ENCODE data around the gene WNT2. TPM values are rescaled to one million over a fixed set of nuclear protein-coding genes. Genes with fewer than 3 reads are reported as not detected.

WNT2 gene
- not detected in 2 replicates for total RNA-seq

GRCh38 chr7:117322741-117323304, at the start of gene WNT2:
Gene WNT2, minus strand, starts transcription at chr7:117323058. Its CDS starts 69 bp downstream, at chr7:117322989.
- intact Hi-C loops (cut with micrococcal nuclease) = no loop called here

DNA sequence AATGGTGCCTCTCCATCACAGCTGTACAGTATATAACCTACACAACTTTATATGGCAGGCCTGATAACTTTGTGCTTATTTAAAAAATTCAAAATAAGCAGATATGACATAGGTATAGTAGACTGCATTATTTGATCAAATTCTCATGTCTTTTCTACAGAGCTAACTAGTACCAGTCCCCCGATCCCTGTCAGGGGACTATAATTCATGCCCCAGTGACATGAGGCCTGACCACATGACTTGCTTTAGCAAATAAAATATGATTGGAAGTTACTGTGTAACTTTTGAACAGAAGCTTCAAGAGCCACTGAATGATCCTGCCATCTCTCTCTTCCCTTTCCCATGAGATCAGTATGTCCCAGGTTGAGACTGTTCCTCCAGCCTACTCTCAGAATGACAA, 49.2 kb upstream of the WNT2 start:
- intact Hi-C loops (cut with micrococcal nuclease) = no loop called here

DNA sequence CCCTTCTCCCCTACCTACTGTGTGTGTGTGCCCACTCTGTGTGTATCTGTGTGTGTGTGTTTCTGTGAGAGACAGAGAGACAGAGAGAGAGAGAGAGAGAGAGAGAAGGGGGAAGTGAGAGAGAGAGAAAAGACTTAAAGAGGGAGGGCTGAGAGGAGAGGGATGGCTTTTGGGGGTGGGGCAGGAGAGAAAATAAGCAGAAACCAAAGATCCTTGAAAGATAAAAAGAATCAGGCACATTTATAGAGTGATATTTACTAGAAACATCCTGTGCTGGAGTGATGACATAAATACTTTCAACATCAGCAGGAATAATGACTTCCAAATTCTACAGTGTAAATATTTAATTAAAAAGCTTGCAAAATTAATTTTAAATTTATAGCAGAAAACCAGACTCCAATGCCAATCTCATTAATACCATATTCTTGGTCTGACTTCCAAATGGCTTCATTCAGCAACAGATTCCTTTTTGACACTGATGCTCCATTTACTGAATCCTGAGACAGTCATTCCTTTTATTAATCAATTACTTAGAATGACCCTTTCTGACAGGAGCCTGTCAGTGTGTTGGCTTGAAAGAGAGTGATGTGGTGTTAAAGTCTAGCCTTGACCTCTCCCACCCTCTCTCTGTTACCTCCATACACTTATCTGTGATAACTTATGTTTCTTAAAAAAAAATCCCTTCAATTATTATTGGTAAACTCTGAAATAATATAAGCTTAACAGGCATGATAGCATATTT, 41.7 kb upstream of the WNT2 start:
- intact Hi-C loops (cut with micrococcal nuclease) = no loop called here

DNA sequence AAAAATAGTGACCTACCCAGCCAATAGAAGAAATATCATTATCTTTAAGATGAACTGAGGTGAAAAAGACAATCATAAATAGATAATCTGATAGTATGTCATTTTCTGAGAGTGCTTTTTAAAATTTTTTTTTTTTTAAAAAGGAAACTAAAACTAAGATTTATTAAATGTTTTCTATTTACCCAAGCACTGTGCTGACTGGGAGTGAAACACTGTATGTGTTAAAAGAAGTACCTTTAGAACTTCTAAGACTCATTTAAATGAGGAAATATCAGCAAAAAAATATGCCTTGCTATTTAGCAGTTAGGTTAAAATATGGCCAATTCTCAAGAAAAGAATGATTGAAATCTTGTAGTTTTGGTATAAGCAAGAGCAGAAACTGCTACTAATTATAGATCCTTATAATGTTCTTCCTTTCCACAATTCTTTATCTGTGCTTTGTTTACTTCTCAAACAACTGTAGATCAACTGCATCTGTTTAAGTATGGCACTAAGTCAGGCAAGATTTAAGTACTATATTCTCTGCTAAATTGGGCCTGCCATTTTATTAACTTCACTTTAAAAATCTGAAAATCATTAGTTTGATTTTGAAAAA, 39.5 kb upstream of the WNT2 start:
- intact Hi-C loops (cut with micrococcal nuclease) = no loop called here

- intact Hi-C loops (cut with micrococcal nuclease) = no loop called here
Observed at GRCh38 chr7:117350027-117350426, 27.2 kb upstream of the WNT2 start.

GRCh38 chr7:117349570-117349969, 26.7 kb upstream of the WNT2 start:
- intact Hi-C loops (cut with micrococcal nuclease) = no loop called here

DNA sequence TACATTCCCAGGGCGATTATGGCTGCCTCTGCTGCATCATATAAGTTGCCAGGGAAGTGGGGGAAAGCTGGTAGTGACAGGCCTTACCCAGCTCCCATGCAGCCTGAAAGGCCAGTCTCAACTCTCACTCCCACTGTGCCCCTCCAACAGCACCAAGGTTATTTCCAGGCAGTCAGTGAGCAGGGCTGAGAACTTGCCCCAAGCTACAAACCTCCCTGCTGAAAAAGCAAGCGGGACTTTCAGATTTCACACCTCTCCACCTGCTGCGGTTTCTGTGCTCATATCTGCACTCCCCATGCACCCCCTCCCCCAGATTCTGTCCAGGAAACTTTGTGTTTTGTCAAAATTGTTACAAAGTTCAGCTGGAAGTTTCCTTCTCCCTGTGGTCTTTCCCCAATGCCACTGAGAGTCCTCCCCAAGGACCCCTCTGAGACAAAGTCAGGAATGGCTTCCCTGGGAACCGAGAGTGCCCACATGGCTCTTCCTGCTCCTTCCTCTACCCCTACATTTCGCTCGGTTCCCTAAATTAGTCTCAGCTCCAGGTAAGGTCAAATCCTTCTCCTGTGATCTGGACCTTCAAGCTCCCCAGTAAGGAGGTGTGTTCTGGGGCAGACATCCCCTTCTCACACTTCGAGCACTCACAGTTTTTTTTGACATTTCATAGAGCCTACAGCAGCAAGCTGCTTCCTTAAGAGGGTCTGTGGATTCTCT, 25.3 kb upstream of the WNT2 start:
- intact Hi-C loops (cut with micrococcal nuclease) = no loop called here

GRCh38 chr7:117347480-117347879, 24.6 kb upstream of the WNT2 start:
- intact Hi-C loops (cut with micrococcal nuclease) = no loop called here

DNA sequence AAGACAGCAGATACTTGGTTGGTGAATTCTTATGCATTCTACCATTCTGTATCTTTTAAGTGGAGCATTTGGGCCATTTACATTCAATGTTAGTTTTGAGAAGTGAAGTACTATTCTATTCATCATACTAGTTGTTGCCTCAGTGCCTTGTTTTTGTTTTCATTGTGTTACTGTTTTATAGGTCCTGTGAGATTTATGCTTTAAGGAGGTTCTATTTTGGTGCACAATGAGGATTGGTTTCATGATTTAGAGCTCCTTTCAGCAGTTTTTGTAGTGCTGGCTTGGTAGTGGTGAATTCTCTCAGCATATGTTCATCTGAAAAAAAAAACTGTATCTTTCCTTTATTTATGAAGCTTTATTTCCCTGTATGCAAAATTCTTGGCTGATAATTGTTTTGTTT, 23.3 kb upstream of the WNT2 start:
- intact Hi-C loops (cut with micrococcal nuclease) = no loop called here

DNA sequence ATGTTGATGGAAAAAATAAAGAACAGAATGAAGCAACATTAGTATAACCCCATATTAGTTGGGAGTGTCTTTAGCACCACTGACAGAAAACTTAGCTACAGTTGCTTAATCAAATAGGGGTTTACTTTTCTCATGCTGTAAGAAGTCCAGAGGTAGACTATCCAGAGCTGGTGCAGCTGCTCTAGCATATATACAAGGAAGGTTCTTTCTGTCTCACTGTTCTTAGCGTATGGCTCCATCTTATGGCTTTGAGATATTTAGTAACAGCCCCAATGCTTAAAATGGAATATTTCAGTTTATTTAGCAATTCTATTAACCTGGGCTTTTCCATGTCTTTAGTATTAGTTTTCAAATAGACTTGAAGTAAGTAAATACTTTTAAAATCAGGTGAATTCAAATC, 15.2 kb upstream of the WNT2 start:
- intact Hi-C loops (cut with micrococcal nuclease) = no loop called here

- intact Hi-C loops (cut with micrococcal nuclease) = no loop called here
Observed at GRCh38 chr7:117333168-117333567, 10.3 kb upstream of the WNT2 start.

DNA sequence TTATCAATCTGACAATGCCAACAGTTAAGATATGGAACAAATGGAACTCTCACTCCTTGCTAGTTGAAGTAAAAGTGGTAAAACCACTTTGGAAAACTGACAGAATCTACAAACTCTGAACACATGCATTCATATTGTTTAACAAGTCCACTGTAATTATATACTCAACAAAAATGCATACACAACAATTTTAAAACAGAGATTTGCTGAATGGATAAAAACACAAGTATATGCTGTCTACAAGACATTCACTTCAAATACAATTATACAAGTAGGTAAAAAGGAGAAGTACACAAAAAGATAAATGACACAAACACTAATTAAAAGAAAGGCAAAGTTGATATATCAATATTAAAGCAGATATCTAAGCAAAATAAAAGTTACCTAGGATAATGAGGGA, 9.2 kb upstream of the WNT2 start:
- intact Hi-C loops (cut with micrococcal nuclease) = no loop called here

DNA sequence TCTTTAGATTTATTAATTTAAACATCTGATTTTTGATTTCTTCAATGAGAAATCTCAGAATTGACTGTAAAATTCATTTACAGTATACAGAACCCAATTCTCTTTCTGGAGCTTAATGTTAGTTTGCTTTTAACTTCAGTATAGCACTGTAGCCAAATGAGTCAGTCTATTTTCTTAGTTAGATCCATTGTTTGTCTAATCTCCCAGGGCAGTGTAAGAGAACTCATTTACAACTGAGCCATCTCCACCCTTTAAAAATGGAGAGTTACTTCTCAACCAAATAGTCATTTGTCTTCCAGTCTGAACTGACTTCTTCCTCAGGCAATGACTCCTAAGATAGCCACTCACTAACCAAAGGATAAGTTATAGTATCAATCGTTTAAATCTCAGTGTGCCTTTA, 3.0 kb upstream of the WNT2 start:
- intact Hi-C loops (cut with micrococcal nuclease) = no loop called here

DNA sequence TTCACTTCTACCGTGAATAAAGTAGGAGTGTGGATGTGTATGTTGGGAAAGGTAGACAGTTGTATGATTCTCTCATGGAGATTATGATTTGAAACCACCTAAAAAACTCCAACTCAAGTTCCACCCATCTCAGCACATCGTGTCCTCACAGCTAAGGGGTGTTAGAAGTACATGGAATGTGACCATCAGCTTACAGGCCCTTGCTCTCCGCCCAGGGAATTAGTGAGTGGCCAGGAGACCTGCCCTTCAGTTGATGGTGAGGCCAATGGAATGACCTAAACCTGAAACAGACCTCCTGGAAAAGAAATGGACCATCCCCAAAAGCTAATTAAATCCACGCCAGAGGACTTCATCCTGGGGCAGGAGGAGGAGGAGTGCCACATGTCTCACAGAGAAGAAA, 2.1 kb upstream of the WNT2 start:
- intact Hi-C loops (cut with micrococcal nuclease) = no loop called here

- intact Hi-C loops (cut with micrococcal nuclease) = no loop called here
Observed at GRCh38 chr7:117323851-117324711, 1.2 kb upstream of the WNT2 start.

DNA sequence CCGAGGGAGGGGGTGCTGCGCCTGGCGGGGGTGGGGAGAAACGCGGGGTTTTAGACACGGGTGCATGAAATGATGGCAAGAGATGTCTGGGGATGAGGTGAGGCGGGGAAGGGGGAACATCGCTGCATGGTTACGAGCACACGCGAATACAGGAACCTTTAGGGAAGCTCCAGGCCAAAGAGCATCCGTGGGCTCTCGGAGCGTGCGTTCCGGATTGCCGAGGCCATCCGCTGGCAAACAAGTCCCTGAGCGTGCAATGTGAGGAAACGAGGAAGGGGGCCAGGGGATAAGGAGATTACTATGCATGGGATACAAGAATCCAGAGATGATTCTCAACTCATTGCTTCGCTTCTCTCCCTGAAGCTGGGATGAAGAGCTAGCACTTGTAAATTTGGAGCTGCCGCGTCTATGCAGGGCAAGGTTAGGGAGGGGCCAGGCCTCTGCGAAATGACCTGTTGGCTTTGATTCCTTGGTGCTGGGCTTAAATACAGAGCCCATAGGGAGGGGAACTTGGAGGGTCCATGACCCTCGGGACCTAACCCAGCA, 520 bp upstream of the WNT2 start:
- intact Hi-C loops (cut with micrococcal nuclease) = no loop called here

GRCh38 chr7:117320523-117320922, 2.3 kb downstream of the WNT2 start:
- intact Hi-C loops (cut with micrococcal nuclease) = no loop called here

DNA sequence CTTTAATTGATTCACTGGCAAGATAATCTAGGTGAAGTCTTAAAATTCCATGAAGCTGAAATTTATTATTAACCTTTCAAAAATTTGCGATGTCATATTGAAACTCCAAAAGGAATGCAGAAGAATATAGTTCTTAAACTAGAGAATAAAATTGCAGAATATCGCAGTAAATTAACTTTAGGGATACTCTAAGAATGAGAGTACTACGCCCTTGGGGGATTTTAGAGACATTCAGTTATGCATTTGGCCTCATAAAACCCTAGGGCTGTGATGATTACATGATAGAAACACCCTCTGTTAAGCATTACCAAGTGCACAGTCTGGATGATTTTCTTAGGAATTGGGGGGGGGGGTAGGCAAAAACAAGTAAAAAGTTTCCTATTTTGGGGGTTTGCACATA, 3.7 kb downstream of the WNT2 start:
- intact Hi-C loops (cut with micrococcal nuclease) = no loop called here

- intact Hi-C loops (cut with micrococcal nuclease) = no loop called here
Observed at GRCh38 chr7:117313582-117313981, 9.3 kb downstream of the WNT2 start.

DNA sequence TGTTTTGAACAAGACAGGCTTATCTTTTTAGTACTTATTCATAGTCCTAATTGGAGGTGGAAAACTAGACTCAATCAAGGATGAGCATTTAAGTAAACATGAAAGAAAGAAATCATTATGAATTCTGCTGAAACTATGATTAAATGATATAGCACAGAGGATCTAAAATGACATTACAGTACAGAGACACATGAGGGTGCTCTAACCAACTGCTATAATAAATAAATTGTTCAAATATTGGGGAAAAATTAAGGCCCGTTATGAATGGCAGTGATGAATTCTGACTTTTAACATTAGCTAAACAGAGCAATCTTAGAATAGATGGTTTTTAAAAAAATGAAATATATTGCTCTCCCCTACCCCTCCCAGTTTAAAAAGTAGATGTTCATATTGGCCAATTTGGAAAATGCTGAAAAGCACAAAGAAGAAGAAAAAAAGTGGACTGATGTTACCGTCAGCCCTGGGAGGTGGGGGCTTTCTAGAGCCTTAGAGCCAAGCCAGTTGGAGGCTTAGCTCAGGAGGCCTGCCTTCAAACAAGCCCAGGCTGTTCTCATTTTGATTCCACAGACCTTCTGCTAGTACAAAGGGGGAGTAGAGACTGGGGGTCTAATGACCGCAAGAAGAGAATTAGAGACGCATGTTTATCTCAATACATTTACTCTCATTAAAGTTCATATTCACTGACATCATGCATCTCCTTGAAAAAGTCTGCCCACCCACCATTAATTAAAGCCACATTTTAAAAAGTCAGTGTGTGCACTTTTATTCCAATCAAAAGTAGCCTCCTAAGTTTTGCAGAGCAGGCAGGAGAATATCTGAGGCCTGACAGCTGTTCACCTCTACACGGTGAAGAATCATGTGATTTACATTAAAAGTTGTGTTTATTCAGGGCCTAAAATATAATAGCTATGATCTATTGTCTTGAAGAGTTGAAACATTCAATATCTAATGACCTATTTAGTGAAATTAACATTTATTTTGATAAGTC, 10.0 kb downstream of the WNT2 start:
- intact Hi-C loops (cut with micrococcal nuclease) = no loop called here

Data from T-helper 1 cell treated with Interleukin-12 subunit alpha and Interleukin-12 subunit beta and Interleukin-4 antibody, amounts not matched to agents 30 ng/mL and 1 ng/mL, for 36 hours (primary cell).